GM12878 (cell line): ENCODE data around the gene HELZ.

Source experiments
- CTCF ChIP-seq, 3 experiments: IDR thresholded peaks in 2 of 3; conservative IDR thresholded peaks in 1 of 3; 2 replicates each; pipeline ENCODE4 v1.5.1; 2011; ENCODE audit warnings: low read depth in 3 of 3, low read length in 3 of 3, mild to moderate bottlenecking in 3 of 3, control low read depth in 2 of 3, moderate library complexity in 2 of 3, inconsistent platforms in 1 of 3, mixed read lengths in 1 of 3; ENCODE audit not compliant: control insufficient read depth in 2 of 3, insufficient read depth in 1 of 3; ENCODE audit errors: extremely low read depth in 1 of 3
- EP300 ChIP-seq, 2 experiments: fragments of 150-350 bp in 1 of 2; IDR thresholded peaks; 2 replicates each; pipeline ENCODE4 v1.6.1; 2011 to 2012; ENCODE audit warnings: low read depth in 2 of 2, low read length in 2 of 2, borderline replicate concordance in 1 of 2, improper control_type of control experiment in 1 of 2, inconsistent platforms in 1 of 2; ENCODE audit not compliant: control insufficient read depth in 1 of 2
- EZH2 ChIP-seq: IDR thresholded peaks from 2 replicates; pipeline ENCODE4 v1.6.1; 2012; ENCODE audit warnings: low read depth, mild to moderate bottlenecking, control low read depth, inconsistent platforms, low read length, borderline replicate concordance; ENCODE audit not compliant: control insufficient read depth
- JUND ChIP-seq: IDR thresholded peaks from 2 replicates; pipeline ENCODE4 v1.6.1; 2012; ENCODE audit warnings: low read depth, mild to moderate bottlenecking, low read length, improper control_type of control experiment, moderate library complexity
- NR2C1 ChIP-seq: fragments of 450-650 bp; IDR thresholded peaks from 2 replicates; pipeline ENCODE4 v1.6.1; 2017; ENCODE audit warnings: antibody characterized with exemption, mild to moderate bottlenecking, moderate library complexity
- PBX3 ChIP-seq: IDR thresholded peaks from 2 replicates; pipeline ENCODE4 v1.6.1; 2011; ENCODE audit warnings: mild to moderate bottlenecking, low read depth, low read length, moderate library complexity; ENCODE audit not compliant: insufficient replicate concordance
- POLR2A ChIP-seq: IDR thresholded peaks from 2 replicates; pipeline ENCODE4 v1.6.1; 2011; ENCODE audit warnings: low read depth, mild to moderate bottlenecking, low read length
- POLR2AphosphoS2 ChIP-seq: IDR thresholded peaks from 2 replicates; pipeline ENCODE4 v1.6.1; 2011; ENCODE audit warnings: low read depth, mild to moderate bottlenecking, low read length, improper control_type of control experiment, moderate library complexity
- POLR2AphosphoS5 ChIP-seq: IDR thresholded peaks from 2 replicates; pipeline ENCODE4 v1.6.1; 2011; ENCODE audit warnings: mild to moderate bottlenecking, low read length, inconsistent platforms
- USF2 ChIP-seq: IDR thresholded peaks from 2 replicates; pipeline ENCODE4 v1.6.1; 2011; ENCODE audit warnings: low read depth, low read length, improper control_type of control experiment, borderline replicate concordance
- ZBTB33 ChIP-seq: fragments of 450-650 bp; IDR thresholded peaks from 2 replicates; pipeline ENCODE4 v1.6.1; 2017; ENCODE audit warnings: mild to moderate bottlenecking

- TF ChIP-seq POLR2A (no peak), ZBTB33 (no peak), CTCF (IDR thresholded peaks at IDR 0.05 in 2 of 3, conservative IDR thresholded peaks at IDR 0.05 in 1 of 3; ENCODE audit: control insufficient read depth in 2 of 3, extremely low read depth in 1 of 3, insufficient read depth in 1 of 3, low read depth in 3 of 3, low read length in 3 of 3) (no peak), USF2 (no peak), EZH2 (no peak), EP300 (IDR thresholded peaks at IDR 0.05; ENCODE audit: borderline replicate concordance in 1 of 2, control insufficient read depth in 1 of 2, low read depth in 2 of 2, low read length in 2 of 2) (no peak), POLR2AphosphoS2 (no peak), NR2C1 (no peak), POLR2AphosphoS5 (no peak), PBX3 (no peak), JUND (no peak)
These were observed 3.3 kb upstream of the HELZ start for GRCh38 chr17:67248291-67248690.
